ENCODE measurements around the gene PDZD4. TPM values are rescaled to one million over a fixed set of nuclear protein-coding genes. Genes with fewer than 3 reads are reported as not detected.

The PDZD4 gene
- total and polyA plus RNA-seq, 9 of the 15 experiments (the other 6 are each of a cell fraction or from before 2014, with no cell fraction given): 0.05 to 0.38 (median 0.07) TPM; not detected in 5

DNA sequence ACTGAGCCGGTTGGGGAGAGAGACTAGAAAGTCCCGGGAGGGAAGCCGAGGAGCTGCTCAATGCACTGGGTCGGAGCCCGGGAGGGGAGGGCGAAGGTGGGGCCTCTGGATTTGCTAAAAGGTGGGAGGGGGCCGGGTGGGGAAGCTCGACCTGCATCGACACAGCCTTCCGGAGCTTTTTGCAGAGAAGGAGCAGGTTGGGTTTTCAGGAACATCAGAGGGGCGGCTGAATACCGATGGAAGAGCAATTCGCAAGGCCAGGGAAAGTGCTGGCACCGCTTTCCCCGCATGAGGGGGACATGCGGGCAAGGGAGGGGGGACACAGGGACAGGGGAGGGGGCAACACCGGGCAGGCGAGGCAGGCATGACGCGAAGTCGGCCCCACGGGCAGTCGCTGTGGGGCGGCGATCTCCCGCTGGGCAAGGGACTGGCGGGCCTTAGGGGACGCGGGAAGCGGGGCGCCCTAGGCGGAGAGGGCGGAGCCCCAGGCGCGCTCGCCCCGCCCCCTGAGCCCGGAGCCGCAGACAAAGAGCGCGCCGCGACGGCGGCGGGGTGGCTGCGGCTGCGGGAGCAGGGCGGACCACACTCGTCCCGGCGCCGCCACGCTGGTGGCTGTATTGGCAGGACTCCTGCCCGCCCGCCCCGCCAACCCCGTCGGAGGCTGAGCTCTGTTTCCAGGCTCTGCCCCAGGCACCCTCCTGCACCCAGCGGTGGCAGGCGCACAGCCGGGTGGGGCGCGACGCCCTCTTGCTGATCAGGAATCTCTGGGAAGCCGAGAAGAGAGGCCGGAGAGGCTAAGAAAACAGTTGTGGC, 11.6 kb downstream of the PDZD4 start (continued):
- TF ChIP-seq E2F6 (IDR thresholded peaks at IDR 0.05; ENCODE audit: borderline replicate concordance in 1 of 2, extremely low read depth in 1 of 2, insufficient read depth in 1 of 2, insufficient read length in 1 of 2, low read depth in 1 of 2, low read length in 1 of 2, poor library complexity in 1 of 2, severe bottlenecking in 1 of 2): peak in 1 of 2 experiments; percentile 59
- TF ChIP-seq ZNF507 (tag; conservative IDR thresholded peaks at IDR 0.05): no peak
- TF ChIP-seq NCOA4 (IDR thresholded peaks at IDR 0.05; ENCODE audit: partially characterized antibody): no peak
- no peak for TF ChIP-seq CHD2 (IDR thresholded peaks at IDR 0.05; ENCODE audit: low read depth, low read length)
- peak; percentile 50; the same call in 1 of the 2 replicates for TF ChIP-seq PHF8 (IDR thresholded peaks at IDR 0.05; ENCODE audit: borderline replicate concordance, low read length)
- no peak for TF ChIP-seq HDAC8 (tag; IDR thresholded peaks at IDR 0.05)
- TF ChIP-seq RBM14 (IDR thresholded peaks at IDR 0.05; ENCODE audit: borderline replicate concordance, insufficient read depth, low read depth, low read length): no peak
- TF ChIP-seq ZZZ3 (IDR thresholded peaks at IDR 0.05): no peak
- TF ChIP-seq, protein P1, sequence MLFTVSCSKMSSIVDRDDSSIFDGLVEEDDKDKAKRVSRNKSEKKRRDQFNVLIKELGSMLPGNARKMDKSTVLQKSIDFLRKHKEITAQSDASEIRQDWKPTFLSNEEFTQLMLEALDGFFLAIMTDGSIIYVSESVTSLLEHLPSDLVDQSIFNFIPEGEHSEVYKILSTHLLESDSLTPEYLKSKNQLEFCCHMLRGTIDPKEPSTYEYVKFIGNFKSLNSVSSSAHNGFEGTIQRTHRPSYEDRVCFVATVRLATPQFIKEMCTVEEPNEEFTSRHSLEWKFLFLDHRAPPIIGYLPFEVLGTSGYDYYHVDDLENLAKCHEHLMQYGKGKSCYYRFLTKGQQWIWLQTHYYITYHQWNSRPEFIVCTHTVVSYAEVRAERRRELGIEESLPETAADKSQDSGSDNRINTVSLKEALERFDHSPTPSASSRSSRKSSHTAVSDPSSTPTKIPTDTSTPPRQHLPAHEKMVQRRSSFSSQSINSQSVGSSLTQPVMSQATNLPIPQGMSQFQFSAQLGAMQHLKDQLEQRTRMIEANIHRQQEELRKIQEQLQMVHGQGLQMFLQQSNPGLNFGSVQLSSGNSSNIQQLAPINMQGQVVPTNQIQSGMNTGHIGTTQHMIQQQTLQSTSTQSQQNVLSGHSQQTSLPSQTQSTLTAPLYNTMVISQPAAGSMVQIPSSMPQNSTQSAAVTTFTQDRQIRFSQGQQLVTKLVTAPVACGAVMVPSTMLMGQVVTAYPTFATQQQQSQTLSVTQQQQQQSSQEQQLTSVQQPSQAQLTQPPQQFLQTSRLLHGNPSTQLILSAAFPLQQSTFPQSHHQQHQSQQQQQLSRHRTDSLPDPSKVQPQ (CRISPR knock-in tag; IDR thresholded peaks at IDR 0.05; ENCODE audit: borderline replicate concordance): no peak
- TF ChIP-seq SIX5 (IDR thresholded peaks at IDR 0.05; ENCODE audit: borderline replicate concordance in 1 of 2, insufficient read depth in 1 of 2, low read depth in 1 of 2, low read length in 2 of 2): no peak
- no peak for TF ChIP-seq TGIF2 (CRISPR knock-in tag; IDR thresholded peaks at IDR 0.05)
- no peak for TF ChIP-seq RBM22 (IDR thresholded peaks at IDR 0.05; ENCODE audit: low read depth, low read length, poor library complexity, severe bottlenecking)
- peak in 1 of 2 experiments; percentile 57; a peak in 1 of 4 replicates for TF ChIP-seq MAZ (CRISPR knock-in tag; conservative IDR thresholded peaks at IDR 0.05 in 1 of 2, IDR thresholded peaks at IDR 0.05 in 1 of 2)
- TF ChIP-seq RB1 (IDR thresholded peaks at IDR 0.05; ENCODE audit: low read depth): peak; percentile 43; the same call in 1 of the 2 replicates
- no peak for TF ChIP-seq ZNF583 (CRISPR knock-in tag; IDR thresholded peaks at IDR 0.05)
- 0 out of 2 replicates have a peak, but pooled peaks have one; percentile 41 for TF ChIP-seq SMAD4 (CRISPR knock-in tag; conservative IDR thresholded peaks at IDR 0.05)
- no peak for TF ChIP-seq PTBP1 (IDR thresholded peaks at IDR 0.05; ENCODE audit: low read depth, low read length)
- TF ChIP-seq, protein P2, sequence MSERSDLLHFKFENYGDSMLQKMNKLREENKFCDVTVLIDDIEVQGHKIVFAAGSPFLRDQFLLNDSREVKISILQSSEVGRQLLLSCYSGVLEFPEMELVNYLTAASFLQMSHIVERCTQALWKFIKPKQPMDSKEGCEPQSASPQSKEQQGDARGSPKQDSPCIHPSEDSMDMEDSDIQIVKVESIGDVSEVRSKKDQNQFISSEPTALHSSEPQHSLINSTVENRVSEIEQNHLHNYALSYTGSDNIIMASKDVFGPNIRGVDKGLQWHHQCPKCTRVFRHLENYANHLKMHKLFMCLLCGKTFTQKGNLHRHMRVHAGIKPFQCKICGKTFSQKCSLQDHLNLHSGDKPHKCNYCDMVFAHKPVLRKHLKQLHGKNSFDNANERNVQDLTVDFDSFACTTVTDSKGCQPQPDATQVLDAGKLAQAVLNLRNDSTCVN (CRISPR knock-in tag; IDR thresholded peaks at IDR 0.05): no peak
- TF ChIP-seq CHD4 (IDR thresholded peaks at IDR 0.05; ENCODE audit: insufficient read depth, insufficient replicate concordance, low read depth, low read length, poor library complexity, severe bottlenecking): no peak
- TF ChIP-seq HMGN3 (IDR thresholded peaks at IDR 0.05; ENCODE audit: borderline replicate concordance, extremely low read depth, insufficient read length, low read depth, low read length): peak; percentile 28
- TF ChIP-seq ZNF699 (CRISPR knock-in tag; IDR thresholded peaks at IDR 0.05; ENCODE audit: insufficient replicate concordance): no peak
- no peak for TF ChIP-seq SUPT5H (IDR thresholded peaks at IDR 0.05)

All from K562 (cell line).